ENCODE results near the gene PPP1R3G.

- TF ChIP-seq, protein P1, sequence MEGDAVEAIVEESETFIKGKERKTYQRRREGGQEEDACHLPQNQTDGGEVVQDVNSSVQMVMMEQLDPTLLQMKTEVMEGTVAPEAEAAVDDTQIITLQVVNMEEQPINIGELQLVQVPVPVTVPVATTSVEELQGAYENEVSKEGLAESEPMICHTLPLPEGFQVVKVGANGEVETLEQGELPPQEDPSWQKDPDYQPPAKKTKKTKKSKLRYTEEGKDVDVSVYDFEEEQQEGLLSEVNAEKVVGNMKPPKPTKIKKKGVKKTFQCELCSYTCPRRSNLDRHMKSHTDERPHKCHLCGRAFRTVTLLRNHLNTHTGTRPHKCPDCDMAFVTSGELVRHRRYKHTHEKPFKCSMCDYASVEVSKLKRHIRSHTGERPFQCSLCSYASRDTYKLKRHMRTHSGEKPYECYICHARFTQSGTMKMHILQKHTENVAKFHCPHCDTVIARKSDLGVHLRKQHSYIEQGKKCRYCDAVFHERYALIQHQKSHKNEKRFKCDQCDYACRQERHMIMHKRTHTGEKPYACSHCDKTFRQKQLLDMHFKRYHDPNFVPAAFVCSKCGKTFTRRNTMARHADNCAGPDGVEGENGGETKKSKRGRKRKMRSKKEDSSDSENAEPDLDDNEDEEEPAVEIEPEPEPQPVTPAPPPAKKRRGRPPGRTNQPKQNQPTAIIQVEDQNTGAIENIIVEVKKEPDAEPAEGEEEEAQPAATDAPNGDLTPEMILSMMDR (IDR thresholded peaks at IDR 0.05), result no peak
- TF ChIP-seq TCF7L2 (IDR thresholded peaks at IDR 0.05; ENCODE audit: low read depth, low read length) (no peak), SIN3A (IDR thresholded peaks at IDR 0.05; ENCODE audit: borderline replicate concordance, insufficient read depth, low read depth, low read length) (no peak), POLR2AphosphoS5 (IDR thresholded peaks at IDR 0.05; ENCODE audit: low read depth, low read length) (no peak)
Observed at GRCh38 chr6:5058254-5058653, 26.9 kb upstream of the PPP1R3G start.
